ENCODE measurements around the gene XCL2.

XCL2 gene

GRCh38 chr1:168512864-168513595 is 30.8 kb downstream of the XCL2 start:
- no peak for FAIRE-seq

- FAIRE-seq: no peak
Observed at GRCh38 chr1:168509875-168510791, 33.7 kb downstream of the XCL2 start.

- FAIRE-seq: no peak
Observed at GRCh38 chr1:168509210-168509609, 34.6 kb downstream of the XCL2 start.

- no peak for FAIRE-seq
Observed at GRCh38 chr1:168507828-168508227, 36.0 kb downstream of the XCL2 start.

GRCh38 chr1:168507231-168507630 is 36.6 kb downstream of the XCL2 start:
- no peak for FAIRE-seq

GRCh38 chr1:168506204-168506819 is 37.5 kb downstream of the XCL2 start:
- no peak for FAIRE-seq

GRCh38 chr1:168505006-168505405 is 38.8 kb downstream of the XCL2 start:
- FAIRE-seq: no peak

- FAIRE-seq: no peak
Observed at GRCh38 chr1:168504064-168504837, 39.5 kb downstream of the XCL2 start.

- no peak for FAIRE-seq
Observed at GRCh38 chr1:168499688-168500049, 44.1 kb downstream of the XCL2 start.

- FAIRE-seq: peak; percentile 33
Observed at GRCh38 chr1:168498956-168499687, 44.7 kb downstream of the XCL2 start.

- peak; percentile 88 for FAIRE-seq
Observed at GRCh38 chr1:168498159-168498631, 45.6 kb downstream of the XCL2 start.

- no peak for FAIRE-seq
Observed at GRCh38 chr1:168497376-168497950, 46.3 kb downstream of the XCL2 start.

- no peak for FAIRE-seq
Observed at GRCh38 chr1:168491527-168492164, 52.2 kb downstream of the XCL2 start.

Data from islet of Langerhans (tissue), 1 donor.